Large intestine (tissue), 3 donors: ENCODE results near the gene CCDC185. TPM values are rescaled to one million over a fixed set of nuclear protein-coding genes. Genes with fewer than 3 reads are reported as not detected.

Source experiments
- DNase-seq, 2 donors: peaks; one replicate each; pipeline versions ENCODE4 v3.0.0 to v3.0.0-alpha.2; 2013
- H3K27ac ChIP-seq: one replicate; pipeline ENCODE4 v1.5.1; 2013; ENCODE audit warnings: low read length
- H3K27me3 ChIP-seq: 2 replicates; pipeline ENCODE4 v1.6.1; 2013; ENCODE audit warnings: low read length; ENCODE audit not compliant: control insufficient read depth, insufficient read depth
- H3K36me3 ChIP-seq: 2 replicates; pipeline ENCODE4 v1.6.1; 2013; ENCODE audit warnings: low read length; ENCODE audit not compliant: control insufficient read depth, insufficient read depth
- H3K4me1 ChIP-seq: one replicate; pipeline ENCODE4 v1.6.1; 2013; ENCODE audit warnings: low read length; ENCODE audit not compliant: control insufficient read depth, insufficient read depth
- H3K4me3 ChIP-seq: one replicate; pipeline ENCODE4 v1.5.1; 2013; ENCODE audit warnings: low read length
- H3K9me3 ChIP-seq: one replicate; pipeline ENCODE4 v1.6.1; 2013; ENCODE audit warnings: mild to moderate bottlenecking, low read depth, low read length, moderate library complexity; ENCODE audit not compliant: control insufficient read depth
- WGBS: methylation state at CpG from one replicate; pipeline ENCODE4 v1.1.5; 2013; ENCODE audit warnings: low lambda C conversion rate; ENCODE audit not compliant: insufficient coverage; 5-methylcytosine and 5-hydroxymethylcytosine counted together
- polyA plus RNA-seq: library from polyadenylated mRNA; unstranded; fragments of 120-200 nt; gene quantifications from one replicate; pipeline ENCODE4 v1.2.1, GENCODE V29; 2013

Gene CCDC185
- polyA plus RNA-seq, 1 donor, result not detected

- Histone ChIP-seq H3K36me3 (no peaks in the 10 kb centered on the region), H3K9me3 (no peaks in the 10 kb centered on the region), H3K4me1 (no peaks in the 10 kb centered on the region), H3K27me3 (peaks cover 25% of the 10 kb centered on the region), H3K4me3 (no peak overlapping the region), H3K27ac (no peak overlapping the region)
- no CpG with 5 or more reads among the region's 6 CpGs for WGBS
- DNase-seq, result no peak
Observed at GRCh38 chr1:223353939-223354338, 39.3 kb upstream of the CCDC185 start.

GRCh38 chr1:223355699-223356098, 37.5 kb upstream of the CCDC185 start:
- no peak overlapping the region for H3K4me3 ChIP-seq
- no peaks in the 10 kb centered on the region for H3K36me3 ChIP-seq
- no peaks in the 10 kb centered on the region for H3K9me3 ChIP-seq
- H3K27me3 ChIP-seq, result peaks cover 42% of the 10 kb centered on the region
- no peak overlapping the region for H3K27ac ChIP-seq
- WGBS, result no CpG with 5 or more reads among the region's 2 CpGs
- DNase-seq, result no peak
- no peaks in the 10 kb centered on the region for H3K4me1 ChIP-seq

- peaks cover 50% of the 10 kb centered on the region for H3K27me3 ChIP-seq
- H3K4me1 ChIP-seq, result peaks cover 3% of the 10 kb centered on the region
- WGBS, result no CpG with 5 or more reads among the region's 3 CpGs
- no peaks in the 10 kb centered on the region for H3K36me3 ChIP-seq
- no peaks in the 10 kb centered on the region for H3K9me3 ChIP-seq
- no peak overlapping the region for H3K4me3 ChIP-seq
- DNase-seq, result no peak
- H3K27ac ChIP-seq, result no peak overlapping the region
Observed at GRCh38 chr1:223358826-223359225, 34.4 kb upstream of the CCDC185 start.

GRCh38 chr1:223363057-223363855, 30.0 kb upstream of the CCDC185 start:
- peaks cover 7% of the 10 kb centered on the region for H3K4me1 ChIP-seq
- peak overlapping the region; percentile 47 for H3K4me3 ChIP-seq
- no CpG with 5 or more reads among the region's 44 CpGs for WGBS
- H3K27ac ChIP-seq, result no peak overlapping the region
- H3K27me3 ChIP-seq, result peaks cover 67% of the 10 kb centered on the region
- no peaks in the 10 kb centered on the region for H3K36me3 ChIP-seq
- DNase-seq, result peak in 1 of 2 donors; percentile 29
- no peaks in the 10 kb centered on the region for H3K9me3 ChIP-seq

GRCh38 chr1:223363856-223364684, 29.1 kb upstream of the CCDC185 start, which contains the start of gene SUSD4:
TSS of gene SUSD4 (minus strand) at chr1:223364176. CDS start at chr1:223363425, 751 bp downstream.
- Histone ChIP-seq H3K4me1 (peaks cover 7% of the 10 kb centered on the region), H3K27ac (no peak within 1 kb of the TSS), H3K9me3 (no peaks in the 10 kb centered on the region), H3K36me3 (no peaks in the 10 kb centered on the region), H3K27me3 (peaks cover 64% of the 10 kb centered on the region), H3K4me3 (peak within 1 kb of the TSS; percentile 47)
- peak; percentile 42 to 66 for DNase-seq
- no CpG with 5 or more reads among the region's 111 CpGs for WGBS

GRCh38 chr1:223364685-223365382, 28.4 kb upstream of the CCDC185 start:
- Histone ChIP-seq H3K36me3 (no peaks in the 10 kb centered on the region), H3K4me3 (peak overlapping the region; percentile 32), H3K27me3 (peaks cover 57% of the 10 kb centered on the region), H3K27ac (no peak overlapping the region), H3K4me1 (peaks cover 7% of the 10 kb centered on the region), H3K9me3 (no peaks in the 10 kb centered on the region)
- no peak for DNase-seq
- WGBS, result no CpG with 5 or more reads among the region's 55 CpGs

- Histone ChIP-seq H3K27ac (no peak overlapping the region), H3K4me1 (no peaks in the 10 kb centered on the region), H3K27me3 (peaks cover 3% of the 10 kb centered on the region), H3K9me3 (no peaks in the 10 kb centered on the region), H3K36me3 (no peaks in the 10 kb centered on the region), H3K4me3 (no peak overlapping the region)
- 100% methylated on average over 1 of the region's 4 CpGs for whole genome bisulfite sequencing
- no peak for DNase-seq
Observed at GRCh38 chr1:223374064-223374610, 19.1 kb upstream of the CCDC185 start.

- no peak overlapping the region for H3K27ac ChIP-seq
- no peak overlapping the region for H3K4me3 ChIP-seq
- H3K4me1 ChIP-seq, result no peaks in the 10 kb centered on the region
- no peaks in the 10 kb centered on the region for H3K9me3 ChIP-seq
- peaks cover 5% of the 10 kb centered on the region for H3K27me3 ChIP-seq
- DNase-seq, result no peak
- H3K36me3 ChIP-seq, result no peaks in the 10 kb centered on the region
Observed at GRCh38 chr1:223378754-223379153, 14.5 kb upstream of the CCDC185 start.

- Histone ChIP-seq H3K27me3 (peaks cover 8% of the 10 kb centered on the region), H3K36me3 (no peaks in the 10 kb centered on the region), H3K4me3 (no peak overlapping the region), H3K27ac (no peak overlapping the region), H3K9me3 (no peaks in the 10 kb centered on the region), H3K4me1 (no peaks in the 10 kb centered on the region)
- no peak for DNase-seq
- WGBS, result no CpG with 5 or more reads among the region's 2 CpGs
Observed at GRCh38 chr1:223386013-223386412, 7.2 kb upstream of the CCDC185 start.

- H3K27me3 ChIP-seq, result peaks cover 45% of the 10 kb centered on the region
- H3K9me3 ChIP-seq, result peaks cover 7% of the 10 kb centered on the region
- no peaks in the 10 kb centered on the region for H3K4me1 ChIP-seq
- no peak overlapping the region for H3K4me3 ChIP-seq
- no peaks in the 10 kb centered on the region for H3K36me3 ChIP-seq
- no peak for DNase-seq
- no peak overlapping the region for H3K27ac ChIP-seq
Observed at GRCh38 chr1:223390618-223391017, 2.6 kb upstream of the CCDC185 start.
